Measurements from ENCODE around the gene HIBADH.
"Not testable (repeated sequence)": the region's sequence is repeated elsewhere in the genome, so short reads cannot be mapped to it uniquely, and the experiment has no call there.

Gene HIBADH

GRCh38 chr7:27535795-27536194, 126.9 kb downstream of the HIBADH start:
- no peak for DNase-seq

GRCh38 chr7:27533652-27534081, 129.0 kb downstream of the HIBADH start:
- DNase-seq, result no peak

- DNase-seq, result no peak
These were observed 130.4 kb downstream of the HIBADH start for GRCh38 chr7:27532314-27532713.

GRCh38 chr7:27527348-27527714, 135.4 kb downstream of the HIBADH start:
- DNase-seq, result no peak

GRCh38 chr7:27526611-27527347, 135.9 kb downstream of the HIBADH start:
- no peak for DNase-seq

- no peak for DNase-seq
These were observed 136.6 kb downstream of the HIBADH start for GRCh38 chr7:27526131-27526530.

- DNase-seq, result no peak
These were observed 139.4 kb downstream of the HIBADH start for GRCh38 chr7:27523321-27523720.

GRCh38 chr7:27522566-27522965, 140.1 kb downstream of the HIBADH start:
- no peak for DNase-seq

- no peak for DNase-seq
These were observed 141.6 kb downstream of the HIBADH start for GRCh38 chr7:27520815-27521790.

- no peak for DNase-seq
These were observed 142.8 kb downstream of the HIBADH start for GRCh38 chr7:27519793-27520469.

GRCh38 chr7:27518561-27519350, 143.9 kb downstream of the HIBADH start:
- DNase-seq, result no peak

- no peak for DNase-seq
These were observed 146.3 kb downstream of the HIBADH start for GRCh38 chr7:27516421-27516820.

- DNase-seq, result no peak
These were observed 146.8 kb downstream of the HIBADH start for GRCh38 chr7:27515933-27516332.

- no peak for DNase-seq
These were observed 147.8 kb downstream of the HIBADH start for GRCh38 chr7:27514861-27515260.

- no peak for DNase-seq
These were observed 148.8 kb downstream of the HIBADH start for GRCh38 chr7:27513885-27514284.

- not testable (repeated sequence) for DNase-seq
These were observed 151.3 kb downstream of the HIBADH start for GRCh38 chr7:27511370-27511769.

- no peak for DNase-seq
These were observed 152.1 kb downstream of the HIBADH start for GRCh38 chr7:27510541-27510940.

GRCh38 chr7:27501879-27502278, 160.8 kb downstream of the HIBADH start:
- DNase-seq, result not testable (repeated sequence)

- DNase-seq, result no peak
These were observed 161.7 kb downstream of the HIBADH start for GRCh38 chr7:27501001-27501400.

GRCh38 chr7:27492224-27492623, 170.5 kb downstream of the HIBADH start:
- DNase-seq, result no peak

GRCh38 chr7:27491534-27491933, 171.1 kb downstream of the HIBADH start:
- DNase-seq, result no peak

GRCh38 chr7:27487509-27487908, 175.2 kb downstream of the HIBADH start:
- DNase-seq, result no peak
